NK-92 treated with Interleukin-12 subunit alpha and Interleukin-12 subunit beta, amount 100 ng/mL, for 24 hours (cell line): ENCODE measurements around the gene PFKP.
"Not testable (repeated sequence)": the region's sequence is repeated elsewhere in the genome, so short reads cannot be mapped to it uniquely, and the experiment has no call there.

ENCODE experiments used
- DNase-seq: peaks from one replicate; lab custom pipeline; 2025; lab: John Stamatoyannopoulos, UW

PFKP gene

DNA sequence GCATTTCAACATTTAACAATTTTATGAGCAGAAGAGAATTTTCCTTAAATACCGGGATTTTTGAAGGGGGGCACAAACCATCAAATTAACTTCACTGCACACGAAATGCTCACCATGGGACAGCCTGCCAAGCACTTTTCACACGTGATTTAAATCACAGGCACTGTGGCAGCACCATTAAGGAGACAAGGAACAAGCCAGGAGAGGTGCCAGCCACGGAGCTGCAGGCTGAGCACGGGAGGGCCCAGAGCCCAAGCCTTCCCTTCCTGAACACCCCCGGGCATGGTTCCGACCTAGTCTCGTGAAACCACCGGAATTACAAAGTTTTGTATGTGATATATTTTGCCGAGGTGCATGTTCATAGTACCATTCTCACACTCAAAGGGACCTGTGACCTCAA is 91.8 kb downstream of the PFKP start:
- DNase-seq = no peak

GRCh38 chr10:3162533-3162932 is 95.2 kb downstream of the PFKP start:
- DNase-seq = no peak

GRCh38 chr10:3163879-3164278 is 96.5 kb downstream of the PFKP start:
- no peak for DNase-seq

GRCh38 chr10:3165196-3165595 is 97.8 kb downstream of the PFKP start:
- no peak for DNase-seq

- no peak for DNase-seq
Observed at GRCh38 chr10:3166496-3167290, 99.3 kb downstream of the PFKP start.

DNA sequence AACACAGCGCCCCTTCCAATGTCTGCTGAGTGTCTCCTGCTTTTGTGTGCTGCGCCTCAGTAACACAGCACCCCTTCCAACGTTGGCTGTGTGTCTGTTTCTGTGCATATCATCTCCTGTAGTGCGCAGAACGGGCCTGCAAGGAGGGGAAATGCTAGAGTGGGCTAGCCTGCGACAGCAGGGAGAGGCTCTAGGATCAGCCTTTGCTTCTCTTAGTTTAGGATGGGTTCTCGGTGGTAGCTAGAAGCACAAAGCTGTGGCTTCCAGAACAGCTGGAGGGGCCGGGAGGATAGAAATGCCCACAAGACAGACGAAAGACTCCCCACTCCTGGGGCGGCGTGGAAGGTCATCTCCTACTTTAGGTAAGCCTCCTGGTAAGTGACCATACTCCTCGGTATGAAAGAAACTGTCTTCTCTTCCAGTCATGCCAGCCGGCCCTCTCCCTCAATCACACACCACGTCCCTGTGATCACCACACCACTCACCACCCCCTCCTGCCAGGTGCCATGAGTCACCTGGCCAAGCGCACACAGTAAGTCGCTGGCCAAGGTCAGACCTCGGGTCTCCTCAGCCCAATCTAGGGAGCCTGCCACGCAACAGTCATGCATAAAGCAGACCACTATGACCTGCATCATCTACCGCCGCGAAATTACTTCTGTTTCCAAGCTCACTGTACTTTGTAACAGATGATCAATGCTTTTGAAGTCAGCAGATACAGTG is 100.4 kb downstream of the PFKP start:
- no peak for DNase-seq

- DNase-seq = no peak
Observed at GRCh38 chr10:3169271-3169670, 101.9 kb downstream of the PFKP start.

GRCh38 chr10:3169673-3170072 is 102.3 kb downstream of the PFKP start:
- no peak for DNase-seq

GRCh38 chr10:3171488-3171887 is 104.1 kb downstream of the PFKP start:
- DNase-seq = not testable (repeated sequence)

GRCh38 chr10:3172081-3172445 is 104.7 kb downstream of the PFKP start:
- no peak for DNase-seq

- DNase-seq = peak; percentile 95
Observed at GRCh38 chr10:3172446-3173170, 105.3 kb downstream of the PFKP start, which contains the start of gene PITRM1. Gene PITRM1, minus strand, starts transcription at chr10:3172782. Its CDS starts 10 bp downstream, at chr10:3172772.

GRCh38 chr10:3173171-3173878 is 106.0 kb downstream of the PFKP start:
- peak; percentile 79 for DNase-seq

DNA sequence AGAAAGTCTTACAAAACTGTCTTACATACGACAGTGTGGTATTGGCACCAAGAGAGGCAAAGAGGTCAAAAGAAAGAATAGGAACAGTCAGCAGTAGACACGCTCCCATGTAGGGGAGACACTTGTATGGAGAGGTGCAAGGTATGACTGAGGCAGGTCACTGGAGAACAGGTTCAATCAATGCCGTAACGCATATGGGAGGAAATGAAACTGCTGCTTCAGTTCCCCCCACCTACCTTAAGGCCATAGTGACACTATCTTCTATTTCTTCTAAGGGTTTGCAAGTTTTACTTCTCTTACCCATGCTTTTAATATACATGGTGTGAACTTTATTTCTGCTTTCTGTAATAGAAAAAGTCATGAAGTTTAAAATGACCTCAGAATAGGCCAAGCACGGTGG is 110.7 kb downstream of the PFKP start:
- no peak for DNase-seq

DNA sequence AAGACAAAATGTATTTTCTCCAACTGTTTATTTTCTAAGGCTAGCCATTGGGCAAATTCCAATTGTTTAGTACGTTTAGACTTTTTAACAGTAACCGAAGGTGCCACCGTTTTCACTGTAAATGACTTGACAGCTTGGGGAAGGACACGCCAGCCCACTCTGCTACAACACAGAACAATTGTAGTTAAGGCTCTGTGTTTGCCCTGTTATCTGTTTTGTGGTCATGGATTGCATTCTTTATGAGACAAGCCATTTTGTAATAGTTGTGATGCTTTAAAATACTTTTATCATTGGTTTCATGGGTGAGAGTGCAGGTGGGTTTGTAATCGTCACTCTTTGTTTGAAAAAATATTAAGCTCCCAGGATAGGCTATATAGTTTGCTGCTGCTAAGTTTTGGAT is 111.8 kb downstream of the PFKP start:
- no peak for DNase-seq

DNA sequence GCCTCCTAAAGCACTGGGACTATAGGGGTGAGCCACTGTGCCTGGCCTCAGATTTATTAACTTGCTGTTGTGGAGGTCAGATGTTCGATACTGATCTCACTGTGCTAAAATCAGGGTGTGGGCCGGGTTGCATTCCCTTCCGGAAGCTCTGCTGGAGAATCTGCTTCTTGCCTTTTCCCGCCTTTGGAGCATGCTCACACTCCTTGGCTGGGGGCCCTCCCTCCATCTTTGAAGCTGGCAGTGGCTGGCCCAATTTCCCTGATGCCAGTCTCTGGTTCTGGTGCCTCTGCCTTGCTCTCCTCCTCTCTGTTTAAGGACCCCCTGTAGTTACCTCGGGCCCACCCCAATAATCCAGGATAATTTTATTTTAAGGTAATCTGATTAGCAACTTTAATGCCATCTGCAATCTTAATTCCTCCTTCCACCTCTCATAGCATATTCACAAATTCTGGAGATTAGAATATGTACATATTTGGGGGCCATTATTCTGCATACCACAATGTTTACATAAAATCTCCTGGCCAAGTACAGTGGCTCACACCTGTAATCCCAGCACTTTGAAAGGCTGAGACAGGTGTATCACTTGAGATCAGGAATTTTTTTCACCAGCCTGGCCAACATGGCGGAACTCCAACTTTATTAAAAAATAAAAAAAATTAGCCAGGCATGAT is 113.1 kb downstream of the PFKP start:
- DNase-seq = no peak

GRCh38 chr10:3185386-3185785 is 118.0 kb downstream of the PFKP start:
- no peak for DNase-seq

GRCh38 chr10:3186368-3186767 is 119.0 kb downstream of the PFKP start:
- DNase-seq = no peak
